Activated CD8-positive, alpha-beta memory T cell treated with anti-CD3 and anti-CD28 coated beads for 4 hours (primary cell): ENCODE measurements around the gene ZC3H14.

Experiments
- DNase-seq, 2 donors: peaks; one replicate each; pipeline ENCODE4 v3.0.0-alpha.2; 2020; ENCODE audit warnings: low read depth in 2 of 2

The ZC3H14 gene

DNA sequence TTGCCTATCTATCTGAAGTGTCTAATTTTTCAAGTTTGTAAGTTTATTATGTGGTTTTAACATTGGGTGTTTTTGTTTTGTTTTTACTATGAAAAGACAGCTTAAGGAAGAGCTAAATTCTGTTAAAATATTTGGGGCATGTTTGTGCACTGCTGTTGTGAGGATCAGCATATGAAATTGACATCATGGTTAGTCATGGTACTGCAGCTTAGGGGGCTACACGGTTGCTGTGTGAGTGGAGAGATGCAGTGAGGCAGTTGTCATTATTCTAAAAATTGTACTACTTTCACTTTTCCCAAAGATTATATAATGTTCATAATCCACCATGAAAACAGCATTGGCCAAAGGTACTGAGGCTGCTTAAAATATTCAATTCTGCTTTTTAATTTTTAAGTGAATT, 49.0 kb downstream of the ZC3H14 start:
- DNase-seq, result no peak

DNA sequence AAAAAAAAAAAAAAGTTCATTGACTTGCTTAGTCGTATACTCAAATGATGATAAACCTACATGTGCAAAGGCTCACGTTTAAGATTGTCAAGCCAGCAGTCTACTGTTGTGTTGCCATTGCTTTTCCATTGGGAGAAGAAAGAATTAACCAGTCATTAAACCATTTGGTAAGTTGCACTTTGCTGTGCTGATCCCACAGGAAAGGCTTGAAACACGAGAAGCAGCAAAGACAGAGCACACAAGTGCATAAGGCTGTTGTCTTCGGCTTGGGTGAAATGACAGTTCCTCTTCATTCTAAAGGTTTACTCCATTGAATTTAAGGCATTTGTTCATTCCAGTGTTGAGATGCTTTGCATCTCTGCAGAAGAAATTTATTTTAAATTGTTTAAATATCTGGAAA, 50.1 kb downstream of the ZC3H14 start:
- no peak for DNase-seq

DNA sequence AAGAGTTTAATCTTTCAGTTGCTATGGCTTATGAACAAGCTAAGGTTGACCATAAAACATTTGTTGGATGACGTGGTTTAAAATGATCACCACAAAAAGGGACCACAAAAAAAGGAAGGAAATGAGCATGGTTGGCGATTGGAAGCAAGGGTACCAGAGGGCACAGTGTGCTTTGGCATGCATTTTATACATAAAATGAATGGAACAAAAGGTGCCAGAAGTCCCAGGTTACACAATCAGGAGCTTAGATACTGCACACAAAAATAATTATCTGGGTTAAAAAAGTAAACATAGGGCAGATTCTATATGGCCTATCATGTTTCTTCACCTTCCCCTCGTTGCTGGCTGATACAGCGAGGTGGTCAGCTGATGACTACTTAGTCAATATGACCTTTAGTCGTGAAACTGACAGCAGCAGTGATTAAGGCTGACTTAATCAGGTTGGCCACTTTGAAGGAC, 50.7 kb downstream of the ZC3H14 start:
- DNase-seq, result no peak

DNA sequence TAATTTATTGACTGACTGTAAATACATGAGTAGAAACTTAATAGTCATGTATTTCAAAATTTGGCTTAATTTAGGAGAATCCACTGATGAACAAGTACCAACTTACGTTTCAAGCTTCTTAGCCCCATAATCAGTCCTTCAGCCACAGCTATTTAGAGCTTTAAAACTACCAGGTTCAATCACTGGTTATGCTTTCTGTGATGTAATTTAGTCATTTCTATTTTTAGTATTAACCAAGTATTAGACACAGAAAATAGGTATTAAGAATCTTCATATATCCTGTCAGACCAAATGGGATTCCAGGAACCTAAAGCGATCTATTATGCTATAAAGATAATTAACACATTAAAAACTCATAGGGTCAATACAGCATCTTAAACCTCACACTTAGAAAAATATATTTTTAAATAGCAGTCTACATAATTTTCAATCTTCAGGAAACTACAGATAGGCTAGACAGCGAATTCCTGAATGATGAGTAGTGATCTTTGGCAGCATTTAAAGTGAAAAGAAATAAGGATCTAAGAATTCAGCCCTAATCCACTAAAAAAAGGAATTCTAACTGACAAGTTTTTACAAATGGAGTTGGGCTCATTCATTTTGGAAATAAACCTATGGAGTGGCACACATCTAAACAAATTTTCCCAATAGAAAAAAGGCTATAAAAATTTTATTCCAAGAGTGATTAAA, 51.5 kb downstream of the ZC3H14 start:
- DNase-seq, result no peak

DNA sequence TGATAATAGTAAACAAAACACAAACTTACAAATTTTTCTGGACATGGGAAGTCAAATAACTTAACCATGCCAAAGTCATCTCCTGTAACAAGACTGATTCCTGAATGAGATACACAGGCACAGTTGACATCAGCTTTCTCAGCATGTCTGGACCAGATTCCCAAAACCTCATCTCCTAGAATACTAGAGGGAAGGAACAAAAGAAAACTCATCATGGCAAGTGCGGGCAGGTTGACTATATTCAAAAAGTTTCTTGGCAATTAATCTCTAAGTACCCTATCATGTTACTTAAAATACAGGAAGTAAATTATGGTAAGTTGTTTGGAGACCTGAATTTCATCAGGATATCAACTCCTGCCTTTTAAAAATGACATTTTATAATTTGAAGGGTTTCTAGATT, 53.9 kb downstream of the ZC3H14 start:
- no peak for DNase-seq

DNA sequence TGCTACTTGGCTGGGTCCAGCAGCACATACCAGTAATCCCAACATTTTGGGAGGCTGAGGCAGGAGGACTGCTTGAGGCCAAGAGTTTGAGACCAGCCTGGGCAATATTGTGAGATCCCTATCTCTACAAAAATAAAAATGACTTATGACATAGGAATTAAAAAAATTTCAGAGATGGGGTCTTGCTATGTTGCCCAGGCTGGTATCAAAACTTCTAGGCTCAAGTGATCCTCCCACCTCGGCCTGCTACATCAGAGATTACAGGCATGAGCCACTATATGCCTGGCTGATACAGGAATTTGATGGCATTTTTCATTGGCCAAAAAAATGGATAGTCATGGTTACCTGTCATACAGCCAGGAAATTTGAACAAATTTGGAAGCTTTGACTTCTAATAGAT, 54.6 kb downstream of the ZC3H14 start:
- no peak for DNase-seq

DNA sequence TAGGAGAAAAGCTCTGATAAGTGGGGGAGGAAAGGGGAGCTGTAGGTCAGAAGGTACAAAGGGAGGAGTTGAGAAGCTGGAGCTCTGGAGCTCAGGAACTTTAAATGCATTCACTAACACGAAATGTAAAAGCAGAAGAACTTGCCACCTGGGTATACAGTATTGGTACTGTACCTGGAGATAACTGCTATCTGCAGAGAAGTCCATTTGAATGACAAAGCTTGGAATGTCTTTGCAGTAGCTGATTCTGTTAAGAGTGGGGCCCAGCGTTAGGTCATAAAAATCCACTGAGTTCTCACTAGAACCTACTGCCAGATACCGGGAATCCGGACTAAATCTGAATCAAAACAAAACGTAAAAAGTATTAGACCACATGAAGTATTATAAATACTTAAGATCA, 55.6 kb downstream of the ZC3H14 start:
- DNase-seq, result no peak

DNA sequence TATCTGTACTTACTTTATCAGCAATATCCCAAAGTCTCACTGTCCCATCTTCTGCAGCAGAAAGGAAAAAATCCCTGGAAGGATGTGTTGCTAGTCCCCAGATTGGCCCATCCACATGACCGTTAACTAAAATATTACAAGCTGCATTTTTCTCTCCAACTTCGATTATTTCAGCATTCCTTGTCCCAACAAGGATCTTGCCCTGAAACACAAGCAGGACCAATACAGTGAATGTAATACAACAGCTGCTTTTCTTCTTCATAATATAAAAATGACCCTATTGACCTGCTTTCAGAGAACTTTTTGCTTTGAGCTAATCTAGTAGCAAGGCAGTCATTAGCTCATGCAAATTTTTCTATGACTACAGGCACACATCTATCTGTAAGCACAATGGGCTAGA, 58.3 kb downstream of the ZC3H14 start:
- no peak for DNase-seq

DNA sequence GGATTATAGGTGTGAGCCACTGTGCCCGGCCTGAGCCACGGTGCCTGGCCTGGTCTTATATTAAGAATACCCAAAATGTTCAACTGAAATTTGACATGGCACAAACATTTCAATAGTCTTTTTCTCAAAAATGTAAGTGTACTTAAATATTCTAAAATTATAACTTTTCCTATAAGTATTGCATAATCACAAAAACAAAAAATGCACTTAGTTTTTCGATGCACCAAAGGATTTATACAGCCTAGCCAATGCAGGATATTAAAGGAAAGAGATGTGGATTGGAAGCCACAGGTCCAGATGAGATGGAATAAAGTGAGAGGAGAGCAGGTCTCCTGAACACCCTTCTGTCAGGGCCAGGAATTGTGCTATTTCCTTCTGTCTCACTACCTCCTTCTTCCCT, 62.8 kb downstream of the ZC3H14 start:
- no peak for DNase-seq

DNA sequence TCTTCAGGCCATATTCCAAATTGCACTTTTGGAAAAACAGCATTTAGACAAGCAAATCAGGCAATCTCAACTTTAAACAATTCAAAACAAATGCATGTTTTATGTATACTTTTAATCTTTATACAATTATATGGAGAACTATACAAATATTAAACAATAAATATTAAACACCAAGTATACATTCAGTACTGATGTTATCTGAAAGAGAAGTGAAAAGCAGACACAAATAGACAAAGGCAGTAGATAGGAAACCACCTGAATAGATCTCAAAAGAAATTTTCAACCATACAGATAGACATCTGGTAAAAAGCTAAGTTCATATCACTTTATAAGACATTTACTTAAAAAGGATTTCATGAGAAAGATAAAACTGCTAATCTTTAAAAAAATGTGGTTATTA, 65.2 kb downstream of the ZC3H14 start:
- no peak for DNase-seq

DNA sequence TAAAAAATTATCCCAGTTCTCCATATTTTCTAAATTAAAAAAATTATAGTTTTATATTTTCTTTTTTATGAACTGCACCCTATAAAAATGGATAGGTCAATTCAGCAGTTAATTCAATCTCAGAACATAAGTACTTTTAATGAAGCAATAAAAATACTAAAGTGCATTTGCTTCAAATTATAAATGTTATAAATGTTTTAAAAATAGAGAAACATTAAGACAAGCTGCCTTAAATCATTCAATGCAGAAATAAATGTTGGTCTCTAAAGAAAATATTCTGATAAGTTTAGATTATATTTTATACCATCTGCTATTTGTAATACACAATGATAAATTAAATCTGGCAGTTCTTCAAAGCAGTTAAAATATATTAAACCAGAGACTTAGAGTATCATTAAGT, 65.6 kb downstream of the ZC3H14 start:
- DNase-seq, result no peak

DNA sequence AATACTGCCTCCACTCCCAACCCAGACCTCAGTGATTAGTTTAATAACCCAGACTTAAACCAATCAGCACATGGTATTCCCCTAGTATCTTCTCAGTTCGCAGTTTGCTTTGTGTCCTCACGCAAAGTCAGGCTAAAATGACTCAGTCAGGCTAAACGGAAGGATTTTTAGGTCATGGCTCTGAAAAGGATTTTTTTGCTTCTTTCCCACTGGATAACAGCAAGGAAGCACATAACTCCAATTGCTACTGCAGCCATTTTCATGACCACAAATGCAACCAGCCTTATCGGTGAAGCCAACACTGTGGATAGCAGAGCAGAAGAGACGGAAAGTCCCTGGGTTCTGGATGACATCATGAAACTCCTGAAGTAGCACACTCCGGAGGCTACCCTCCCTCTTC, 67.7 kb downstream of the ZC3H14 start:
- no peak for DNase-seq

DNA sequence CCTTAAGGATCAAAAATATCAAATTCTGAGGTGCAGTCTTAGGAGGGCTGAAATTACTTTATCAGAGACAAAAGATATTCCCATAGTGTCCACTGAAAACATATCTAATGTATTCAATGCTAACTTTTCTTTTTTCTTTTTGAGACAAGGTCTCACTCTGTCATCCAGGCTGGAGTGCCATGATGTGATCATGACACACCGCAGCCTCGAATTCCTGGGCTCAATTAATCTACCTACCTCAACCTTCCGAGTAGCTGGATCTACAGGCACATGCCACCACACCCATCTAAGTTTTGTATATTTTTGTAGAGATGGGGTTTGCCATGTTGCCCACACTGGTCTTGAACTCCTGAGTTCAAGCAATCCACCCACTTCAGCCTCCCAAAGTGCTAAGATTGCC, 68.3 kb downstream of the ZC3H14 start:
- DNase-seq, result no peak

DNA sequence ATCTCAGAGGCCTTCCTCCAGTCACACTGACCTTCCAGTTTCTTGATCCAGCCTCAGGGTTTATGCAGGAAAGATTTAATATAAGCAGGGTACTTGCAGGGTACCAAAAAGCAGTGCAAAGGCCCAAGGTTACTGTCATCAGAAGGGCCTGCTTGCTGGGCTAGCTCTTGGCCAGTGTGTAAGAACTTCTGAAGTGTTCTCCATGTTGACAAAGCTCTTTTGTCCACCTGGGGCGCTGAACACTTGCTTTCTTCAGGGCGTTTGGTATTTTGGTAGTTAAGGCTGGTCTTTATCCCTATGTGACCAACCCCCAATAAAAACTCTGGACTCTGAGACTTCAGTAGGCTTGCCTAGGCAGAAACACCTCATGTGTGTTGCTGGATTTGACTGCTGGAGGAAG, 69.7 kb downstream of the ZC3H14 start:
- DNase-seq, result no peak

DNA sequence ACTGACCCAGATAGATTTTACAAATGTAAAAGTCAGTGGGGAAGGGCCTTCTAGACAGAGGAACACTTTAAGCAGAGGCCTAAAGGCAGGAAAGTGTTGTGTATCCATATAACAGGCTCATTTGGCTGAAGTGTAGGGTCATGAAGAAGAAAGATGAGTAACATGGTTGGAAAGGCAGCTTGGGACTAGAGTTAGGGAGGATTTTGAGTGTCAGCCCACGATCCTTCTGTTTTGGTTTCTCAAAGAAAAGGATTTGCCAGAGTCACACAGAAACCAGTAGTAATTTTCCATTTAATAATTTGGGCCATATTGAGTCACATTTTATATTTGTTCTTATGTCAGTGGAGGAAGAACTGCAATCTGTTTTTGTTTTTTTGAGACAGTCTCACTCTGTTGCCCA, 76.4 kb downstream of the ZC3H14 start:
- no peak for DNase-seq

DNA sequence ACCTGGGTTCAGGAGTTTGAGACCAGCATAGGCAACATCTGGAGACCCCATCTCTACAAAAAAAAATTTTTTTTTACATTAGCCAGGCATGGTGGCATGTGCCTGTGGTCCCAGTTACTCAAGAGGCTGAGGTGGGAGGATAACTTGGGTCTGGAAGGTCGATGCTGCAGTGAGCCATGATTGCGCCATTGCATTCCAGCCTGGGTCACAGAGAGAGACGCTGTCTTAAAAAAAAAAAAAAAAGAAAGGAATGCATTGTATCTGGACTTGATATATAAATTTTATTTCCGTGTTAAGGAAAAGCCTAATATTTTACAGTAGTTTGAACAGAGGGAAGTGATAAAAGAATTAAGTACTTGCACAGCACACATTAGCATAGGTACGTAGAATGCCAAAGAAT, 97.2 kb downstream of the ZC3H14 start:
- no peak for DNase-seq

DNA sequence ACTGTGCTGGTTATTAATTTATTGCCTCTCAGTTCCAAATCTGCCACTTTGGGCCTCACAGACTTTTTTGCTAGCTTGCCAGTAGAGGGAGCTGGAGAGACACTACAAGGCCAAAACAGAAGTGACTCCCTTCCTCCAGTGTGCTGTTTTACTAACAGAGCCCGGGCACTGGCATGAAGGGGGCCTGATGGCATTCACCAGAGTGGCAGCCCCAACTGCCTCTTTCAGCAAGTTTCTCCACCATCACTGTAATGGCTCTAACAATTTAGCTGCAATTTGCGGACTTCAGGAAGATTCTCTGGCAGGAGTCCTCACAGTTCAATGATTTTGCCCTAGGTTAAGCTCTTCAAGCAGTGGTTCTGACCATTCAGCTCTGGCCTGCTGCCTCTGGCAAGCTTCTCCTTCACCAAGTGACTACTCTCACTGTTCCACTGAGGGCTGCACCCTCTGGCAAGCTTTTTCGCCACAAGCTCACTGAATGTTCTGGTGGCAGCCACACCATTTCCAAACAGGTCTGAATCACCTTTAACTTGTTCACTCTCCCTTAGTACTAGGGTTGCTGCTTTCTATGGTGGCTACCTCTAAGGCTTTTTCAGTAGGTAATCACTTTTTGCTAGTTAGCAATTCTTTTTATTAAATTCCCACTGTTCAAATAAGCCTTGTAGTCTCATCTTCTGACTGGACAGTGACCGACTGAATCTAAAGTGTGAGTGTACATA, 104.9 kb downstream of the ZC3H14 start:
- DNase-seq, result peak; percentile 4 to 19

DNA sequence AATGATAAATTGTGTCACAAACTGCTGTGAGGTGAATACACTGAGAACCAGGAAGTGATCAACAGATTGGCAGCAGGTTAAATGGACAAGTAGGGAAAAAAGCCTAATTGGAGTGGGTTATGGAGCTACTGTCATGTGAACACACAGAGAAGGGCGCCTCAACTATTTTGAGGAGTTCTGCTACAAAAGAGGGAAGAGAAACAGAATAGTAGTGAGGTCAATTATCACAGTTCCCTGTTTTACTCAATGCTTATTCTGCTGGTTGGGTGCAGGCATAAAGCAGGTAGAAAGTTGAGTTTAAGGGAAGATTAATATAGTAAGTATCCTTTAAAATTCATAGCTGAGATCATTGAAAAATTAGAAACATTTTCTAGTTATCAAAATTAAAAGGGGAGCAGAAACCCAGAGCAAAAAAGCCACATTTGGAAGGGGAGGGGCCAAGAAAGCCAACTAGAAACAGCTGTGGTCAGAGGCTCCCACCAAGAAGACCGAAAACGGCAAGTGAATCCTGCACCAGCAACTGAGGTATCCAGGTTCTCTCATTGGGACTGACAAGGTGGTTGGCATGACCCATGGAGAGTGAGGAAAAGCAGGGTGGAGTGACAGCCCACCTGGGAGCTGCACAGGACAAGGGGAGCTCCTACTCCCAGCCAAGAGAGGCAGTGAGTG, 105.7 kb downstream of the ZC3H14 start:
- no peak for DNase-seq

DNA sequence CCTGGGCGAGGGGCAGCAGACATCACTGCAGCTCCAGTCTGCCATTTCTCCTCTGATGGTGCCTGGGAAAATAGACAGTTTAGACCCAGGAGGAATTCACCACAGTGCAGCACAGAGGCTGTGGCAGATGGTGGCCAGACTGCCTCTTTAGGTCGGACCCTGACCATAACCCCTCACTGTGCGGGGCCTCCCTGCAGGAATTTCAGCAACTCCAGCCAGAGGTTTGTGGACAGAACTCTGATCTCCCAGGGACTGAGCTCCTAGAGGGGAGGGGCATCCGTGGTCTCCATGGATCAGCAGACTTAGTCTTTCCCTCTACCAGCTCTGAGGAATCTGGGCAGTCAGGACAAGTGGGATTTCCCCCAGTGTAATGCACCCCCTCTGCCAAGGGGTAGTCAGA, 106.5 kb downstream of the ZC3H14 start:
- no peak for DNase-seq
